ENCODE data around the gene RILP.

The RILP gene

GRCh38 chr17:1621273-1621954, 28.3 kb downstream of the RILP start:
- Histone ChIP-seq H3K4me3 (ENCODE audit: low read length) (no peak overlapping the region), H3K4me2 (ENCODE audit: low read length) (no peak overlapping the region), H3F3A (ENCODE audit: control insufficient read depth, insufficient read depth) (no peaks in the 10 kb centered on the region; the same call in 1 of the 2 replicates), H4K20me1 (ENCODE audit: control insufficient read depth, insufficient read depth, low read depth, low read length) (no peaks in the 10 kb centered on the region), H3K27me3 (ENCODE audit: control insufficient read depth, low read length) (no peaks in the 10 kb centered on the region), H3K79me2 (ENCODE audit: control insufficient read depth, low read length) (peaks cover 84% of the 10 kb centered on the region), H3K4me1 (ENCODE audit: control insufficient read depth, low read length) (peaks cover 20% of the 10 kb centered on the region), H3K9me3 (ENCODE audit: control insufficient read depth, insufficient read depth, low read length) (no peaks in the 10 kb centered on the region), H3K9me2 (replicated peaks; ENCODE audit: control insufficient read depth, low read length) (no peaks in the 10 kb centered on the region), H3K27ac (ENCODE audit: low read depth, low read length) (no peak overlapping the region), H3K36me3 (ENCODE audit: control insufficient read depth, low read length) (peaks cover 81% of the 10 kb centered on the region)
- no peak for TF ChIP-seq CTCF (IDR thresholded peaks at IDR 0.05; ENCODE audit: low read depth, low read length, poor library complexity, severe bottlenecking)

GRCh38 chr17:1620486-1620885, 29.2 kb downstream of the RILP start:
- peaks cover 74% of the 10 kb centered on the region for H3K79me2 ChIP-seq (ENCODE audit: control insufficient read depth, low read length)
- H3K4me1 ChIP-seq (ENCODE audit: control insufficient read depth, low read length): peaks cover 10% of the 10 kb centered on the region
- H3K27ac ChIP-seq (ENCODE audit: low read depth, low read length): no peak overlapping the region
- H4K20me1 ChIP-seq (ENCODE audit: control insufficient read depth, insufficient read depth, low read depth, low read length): no peaks in the 10 kb centered on the region
- no peak overlapping the region for H3K4me3 ChIP-seq (ENCODE audit: low read length)
- no peaks in the 10 kb centered on the region for H3K9me3 ChIP-seq (ENCODE audit: control insufficient read depth, insufficient read depth, low read length)
- TF ChIP-seq EZH2phosphoT487 (IDR thresholded peaks at IDR 0.05; ENCODE audit: borderline replicate concordance, low read length): no peak
- no peak for TF ChIP-seq CTCF (IDR thresholded peaks at IDR 0.05; ENCODE audit: low read depth, low read length, poor library complexity, severe bottlenecking)
- peaks cover 78% of the 10 kb centered on the region for H3K36me3 ChIP-seq (ENCODE audit: control insufficient read depth, low read length)
- no peaks in the 10 kb centered on the region for H3K9me2 ChIP-seq (replicated peaks; ENCODE audit: control insufficient read depth, low read length)
- no peaks in the 10 kb centered on the region for H3K27me3 ChIP-seq (ENCODE audit: control insufficient read depth, low read length)
- H3K4me2 ChIP-seq (ENCODE audit: low read length): no peak overlapping the region
- no peaks in the 10 kb centered on the region; the same call in 1 of the 2 replicates for H3F3A ChIP-seq (ENCODE audit: control insufficient read depth, insufficient read depth)

DNA sequence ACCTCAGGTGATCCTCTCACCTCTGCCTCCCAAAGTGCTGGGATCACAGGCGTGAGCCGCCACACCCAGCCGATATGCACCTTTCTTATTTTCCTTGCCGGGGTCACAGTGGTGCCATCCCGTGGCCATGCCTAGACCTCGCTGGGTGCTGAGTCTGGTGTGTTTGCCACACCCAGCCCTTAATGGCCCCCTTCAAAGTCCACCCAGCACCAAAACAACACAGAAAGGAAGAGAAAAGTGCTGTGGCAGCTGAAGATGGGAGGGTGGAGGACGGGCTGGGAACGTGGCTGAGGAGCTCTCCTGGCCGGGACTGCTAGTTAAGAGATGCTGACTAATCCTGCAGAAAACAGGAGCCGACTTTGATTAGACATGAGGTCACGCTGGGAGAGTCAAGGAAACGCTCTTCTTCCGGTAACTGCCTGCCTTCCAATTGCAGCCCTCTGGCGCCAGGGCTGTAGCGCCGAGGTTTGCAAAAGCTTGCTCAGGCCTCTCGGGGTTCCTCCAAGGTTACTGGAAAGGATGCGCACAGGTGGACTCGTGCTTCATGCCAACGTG, 32.0 kb downstream of the RILP start:
- no peak for TF ChIP-seq CTCF (IDR thresholded peaks at IDR 0.05; ENCODE audit: low read depth, low read length, poor library complexity, severe bottlenecking)
- no peak for TF ChIP-seq EZH2phosphoT487 (IDR thresholded peaks at IDR 0.05; ENCODE audit: borderline replicate concordance, low read length)
- no peaks in the 10 kb centered on the region for H3K9me3 ChIP-seq (ENCODE audit: control insufficient read depth, insufficient read depth, low read length)
- peaks cover 48% of the 10 kb centered on the region for H3K79me2 ChIP-seq (ENCODE audit: control insufficient read depth, low read length)
- no peaks in the 10 kb centered on the region for H3K9me2 ChIP-seq (replicated peaks; ENCODE audit: control insufficient read depth, low read length)
- H3K36me3 ChIP-seq (ENCODE audit: control insufficient read depth, low read length): peaks cover 75% of the 10 kb centered on the region
- H4K20me1 ChIP-seq (ENCODE audit: control insufficient read depth, insufficient read depth, low read depth, low read length): no peaks in the 10 kb centered on the region
- no peaks in the 10 kb centered on the region for H3F3A ChIP-seq (ENCODE audit: control insufficient read depth, insufficient read depth)
- H3K4me3 ChIP-seq (ENCODE audit: low read length): no peak overlapping the region
- H3K4me1 ChIP-seq (ENCODE audit: control insufficient read depth, low read length): no peaks in the 10 kb centered on the region
- H3K4me2 ChIP-seq (ENCODE audit: low read length): no peak overlapping the region
- H3K27ac ChIP-seq (ENCODE audit: low read depth, low read length): no peak overlapping the region
- no peaks in the 10 kb centered on the region for H3K27me3 ChIP-seq (ENCODE audit: control insufficient read depth, low read length)
